ENCODE results near the gene PLAGL2. TPM values are rescaled to one million over a fixed set of nuclear protein-coding genes. Genes with fewer than 3 reads are reported as not detected.

Gene PLAGL2
- total RNA-seq, 4 donors from 2014 or later, result 2.3 to 15.0 (median 4.9) TPM

GRCh38 chr20:32234135-32234808 lies 26.7 kb upstream of the PLAGL2 start:
- no peak for DNase-seq
- Histone ChIP-seq H3K27ac (no peak overlapping the region), H3K4me1 (no peaks in the 10 kb centered on the region), H3K9me3 (no peaks in the 10 kb centered on the region), H3K36me3 (no peaks in the 10 kb centered on the region), H3K4me3 (no peak overlapping the region), H3K27me3 (no peaks in the 10 kb centered on the region)
- intact Hi-C loops (cut with DNase I; ENCODE audit: low total_unique reads), result no loop called here
- TF ChIP-seq, protein P1, sequence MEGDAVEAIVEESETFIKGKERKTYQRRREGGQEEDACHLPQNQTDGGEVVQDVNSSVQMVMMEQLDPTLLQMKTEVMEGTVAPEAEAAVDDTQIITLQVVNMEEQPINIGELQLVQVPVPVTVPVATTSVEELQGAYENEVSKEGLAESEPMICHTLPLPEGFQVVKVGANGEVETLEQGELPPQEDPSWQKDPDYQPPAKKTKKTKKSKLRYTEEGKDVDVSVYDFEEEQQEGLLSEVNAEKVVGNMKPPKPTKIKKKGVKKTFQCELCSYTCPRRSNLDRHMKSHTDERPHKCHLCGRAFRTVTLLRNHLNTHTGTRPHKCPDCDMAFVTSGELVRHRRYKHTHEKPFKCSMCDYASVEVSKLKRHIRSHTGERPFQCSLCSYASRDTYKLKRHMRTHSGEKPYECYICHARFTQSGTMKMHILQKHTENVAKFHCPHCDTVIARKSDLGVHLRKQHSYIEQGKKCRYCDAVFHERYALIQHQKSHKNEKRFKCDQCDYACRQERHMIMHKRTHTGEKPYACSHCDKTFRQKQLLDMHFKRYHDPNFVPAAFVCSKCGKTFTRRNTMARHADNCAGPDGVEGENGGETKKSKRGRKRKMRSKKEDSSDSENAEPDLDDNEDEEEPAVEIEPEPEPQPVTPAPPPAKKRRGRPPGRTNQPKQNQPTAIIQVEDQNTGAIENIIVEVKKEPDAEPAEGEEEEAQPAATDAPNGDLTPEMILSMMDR (IDR thresholded peaks at IDR 0.05), result no peak
- no peak for TF ChIP-seq POLR2A (IDR thresholded peaks at IDR 0.05)

DNA sequence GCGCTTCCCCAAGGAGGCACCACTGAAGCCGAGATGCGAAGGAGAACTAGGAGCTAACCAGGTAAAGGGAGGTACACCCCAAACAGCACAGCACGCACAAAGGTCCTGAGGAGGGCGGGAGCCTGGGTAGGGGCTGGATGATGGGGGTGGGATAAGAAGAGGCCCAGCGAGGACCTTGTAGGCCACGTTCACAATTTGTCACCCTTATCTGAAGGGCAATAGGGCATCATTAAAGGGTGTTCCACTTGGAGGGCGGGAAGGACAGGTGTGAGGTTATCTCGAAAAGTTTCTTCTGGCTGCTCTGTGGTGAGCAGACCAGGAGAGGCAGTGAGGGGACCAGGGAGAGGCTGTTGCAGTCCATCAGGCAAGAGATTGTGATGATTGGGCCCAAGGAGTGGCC lies 25.7 kb upstream of the PLAGL2 start:
- no peak for DNase-seq
- H3K27me3 ChIP-seq, result no peaks in the 10 kb centered on the region
- H3K9me3 ChIP-seq, result no peaks in the 10 kb centered on the region
- H3K4me3 ChIP-seq, result no peak overlapping the region
- H3K4me1 ChIP-seq, result no peaks in the 10 kb centered on the region
- intact Hi-C loops (cut with DNase I; ENCODE audit: low total_unique reads), result no loop called here
- H3K27ac ChIP-seq, result no peak overlapping the region
- TF ChIP-seq, protein P1 (IDR thresholded peaks at IDR 0.05), result no peak
- TF ChIP-seq POLR2A (IDR thresholded peaks at IDR 0.05), result no peak
- no peaks in the 10 kb centered on the region for H3K36me3 ChIP-seq

DNA sequence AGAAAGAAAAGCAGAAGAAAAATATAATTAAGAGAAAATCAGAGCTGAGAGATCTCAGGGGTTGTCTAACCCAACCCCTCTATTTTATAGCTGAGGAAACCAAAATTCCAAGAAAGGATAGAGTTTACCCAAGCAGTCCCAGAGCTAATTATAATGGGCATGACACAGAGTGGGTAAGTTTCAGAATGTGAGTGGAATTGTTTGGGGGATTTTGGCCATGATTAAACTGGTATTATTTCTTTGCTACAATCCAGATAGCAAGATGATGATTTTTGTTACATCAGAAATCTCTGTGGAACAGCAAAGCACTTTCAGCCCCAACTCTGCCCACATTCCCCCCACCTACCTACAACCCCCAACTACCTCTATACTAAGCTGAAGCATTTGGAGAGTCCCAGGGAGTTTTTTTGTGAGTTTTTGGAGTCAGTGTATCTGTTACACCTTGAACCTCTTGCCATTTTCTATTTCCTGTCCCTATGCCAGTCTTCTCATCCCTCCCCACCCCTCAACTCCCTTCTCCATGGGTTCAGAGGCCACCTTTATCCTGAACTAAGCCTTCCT lies 24.9 kb upstream of the PLAGL2 start:
- Histone ChIP-seq H3K27me3 (no peaks in the 10 kb centered on the region), H3K9me3 (no peaks in the 10 kb centered on the region), H3K4me1 (no peaks in the 10 kb centered on the region), H3K4me3 (no peak overlapping the region), H3K36me3 (no peaks in the 10 kb centered on the region), H3K27ac (no peak overlapping the region)
- DNase-seq, result no peak
- TF ChIP-seq, protein P1 (IDR thresholded peaks at IDR 0.05), result no peak
- TF ChIP-seq POLR2A (IDR thresholded peaks at IDR 0.05), result no peak
- intact Hi-C loops (cut with DNase I; ENCODE audit: low total_unique reads), result no loop called here

DNA sequence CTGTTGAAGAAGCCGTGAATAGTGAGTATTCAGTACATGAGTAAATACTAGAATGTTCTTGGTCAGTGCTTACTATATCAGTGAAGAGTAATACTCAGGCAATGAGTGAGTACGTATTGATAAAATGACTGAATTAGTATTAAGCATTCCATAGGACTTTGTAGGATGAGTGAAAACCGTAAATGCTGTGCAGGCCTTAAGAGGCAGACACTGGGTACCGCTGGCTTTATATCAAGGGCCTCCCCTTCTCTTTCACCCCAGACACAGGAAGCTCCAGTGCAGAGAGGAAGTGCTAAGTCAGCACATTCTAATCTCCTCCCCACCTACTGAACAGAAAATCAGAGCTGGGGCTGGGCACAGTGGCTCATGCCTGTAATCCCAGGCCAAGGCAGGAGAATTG lies 24.3 kb upstream of the PLAGL2 start:
- no peaks in the 10 kb centered on the region for H3K27me3 ChIP-seq
- intact Hi-C loops (cut with DNase I; ENCODE audit: low total_unique reads), result no loop called here
- no peak for TF ChIP-seq POLR2A (IDR thresholded peaks at IDR 0.05)
- TF ChIP-seq, protein P1 (IDR thresholded peaks at IDR 0.05), result no peak
- H3K4me3 ChIP-seq, result no peak overlapping the region
- no peak for DNase-seq
- H3K27ac ChIP-seq, result no peak overlapping the region
- H3K36me3 ChIP-seq, result no peaks in the 10 kb centered on the region
- no peaks in the 10 kb centered on the region for H3K4me1 ChIP-seq
- no peaks in the 10 kb centered on the region for H3K9me3 ChIP-seq

DNA sequence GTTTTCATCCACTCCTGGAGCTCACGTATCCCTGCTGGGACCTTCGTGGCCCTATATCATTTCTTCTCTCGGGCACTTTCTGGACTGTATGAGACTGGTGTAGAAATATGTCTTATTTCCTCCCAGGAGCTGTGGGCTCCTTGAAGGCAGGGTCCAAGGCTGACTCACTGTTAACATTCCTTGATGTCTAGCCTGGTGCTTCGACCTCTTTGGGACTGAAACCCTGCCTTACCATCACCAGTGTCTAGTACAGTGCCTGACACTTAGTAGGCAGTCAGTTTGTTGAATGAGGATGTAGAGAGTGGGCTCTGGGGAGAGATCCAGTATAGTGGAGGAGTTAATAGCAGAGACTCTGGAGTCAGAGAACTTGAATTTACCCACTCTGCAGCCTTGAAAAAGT lies 23.7 kb upstream of the PLAGL2 start:
- intact Hi-C loops (cut with DNase I; ENCODE audit: low total_unique reads), result no loop called here
- no peaks in the 10 kb centered on the region for H3K36me3 ChIP-seq

More for the DNA sequence above, 23.7 kb upstream of the PLAGL2 start:
- H3K27ac ChIP-seq, result no peak overlapping the region
- no peaks in the 10 kb centered on the region for H3K9me3 ChIP-seq
- H3K4me3 ChIP-seq, result no peak overlapping the region
- no peaks in the 10 kb centered on the region for H3K4me1 ChIP-seq
- DNase-seq, result no peak
- H3K27me3 ChIP-seq, result no peaks in the 10 kb centered on the region
- TF ChIP-seq, protein P1 (IDR thresholded peaks at IDR 0.05), result no peak
- TF ChIP-seq POLR2A (IDR thresholded peaks at IDR 0.05), result no peak

Data from uterus (tissue), 4 donors.